HEK293 (cell line): Measurements from ENCODE around the gene NOSIP.

Experiments used
- CTCF ChIP-seq: fragments of 450-650 bp; formaldehyde crosslinking; IDR thresholded peaks from 2 replicates; pipeline ENCODE4 v1.5.1; 2016; ENCODE audit warnings: missing biosample characterization, missing genetic modification characterization
- ELK4 ChIP-seq: IDR thresholded peaks from 2 replicates; pipeline ENCODE4 v1.6.1; 2011; ENCODE audit warnings: mild to moderate bottlenecking, low read depth, low read length, borderline replicate concordance
- PBX3 ChIP-seq: sonication (generic); formaldehyde crosslinking; IDR thresholded peaks from 2 replicates; pipeline ENCODE4 v1.8.1; 2022; ENCODE audit warnings: mild to moderate bottlenecking, moderate library complexity, missing genetic modification reagents
- RBAK ChIP-seq: fragments of 450-650 bp; formaldehyde crosslinking; IDR thresholded peaks from 2 replicates; pipeline ENCODE4 v1.5.1; 2016; ENCODE audit warnings: missing biosample characterization, missing genetic modification characterization
- REST ChIP-seq: fragments of 450-650 bp; formaldehyde crosslinking; IDR thresholded peaks from 2 replicates; pipeline ENCODE4 v1.5.1; 2016; ENCODE audit warnings: missing biosample characterization, missing genetic modification characterization
- ZNF248 ChIP-seq: fragments of 450-650 bp; formaldehyde crosslinking; IDR thresholded peaks from 2 replicates; pipeline ENCODE4 v1.5.1; 2017; ENCODE audit warnings: missing biosample characterization, missing genetic modification characterization
- ZNF280D ChIP-seq: fragments of 450-650 bp; formaldehyde crosslinking; IDR thresholded peaks from 2 replicates; pipeline ENCODE4 v1.5.1; 2016; ENCODE audit warnings: missing biosample characterization, missing genetic modification characterization
- ZNF350 ChIP-seq: fragments of 450-650 bp; formaldehyde crosslinking; IDR thresholded peaks from 2 replicates; pipeline ENCODE4 v1.5.0; 2017; ENCODE audit warnings: missing biosample characterization, mild to moderate bottlenecking, missing genetic modification characterization
- ZNF366 ChIP-seq: fragments of 450-650 bp; formaldehyde crosslinking; conservative IDR thresholded peaks from 2 replicates; pipeline ENCODE4 v1.5.1; 2016; ENCODE audit warnings: missing biosample characterization, missing genetic modification characterization
- ZNF670 ChIP-seq: fragments of 450-650 bp; formaldehyde crosslinking; IDR thresholded peaks from 2 replicates; pipeline ENCODE4 v1.5.1; 2016; ENCODE audit warnings: missing biosample characterization, missing genetic modification characterization, low read depth
- ZSCAN4 ChIP-seq: fragments of 450-650 bp; formaldehyde crosslinking; IDR thresholded peaks from 2 replicates; pipeline ENCODE4 v1.5.1; 2017; ENCODE audit warnings: missing biosample characterization, missing genetic modification characterization

GRCh38 chr19:49559443-49559842 is 20.9 kb downstream of the NOSIP start:
- TF ChIP-seq ZNF670 (tag by site-specific recombination): no peak
- TF ChIP-seq REST (tag by site-specific recombination): no peak
- no peak for TF ChIP-seq ZSCAN4 (tag by site-specific recombination)
- no peak for TF ChIP-seq ZNF350 (tag by site-specific recombination)
- TF ChIP-seq ELK4: no peak
- no peak for TF ChIP-seq PBX3 (CRISPR knock-in tag)
- no peak for TF ChIP-seq CTCF
- TF ChIP-seq ZNF248 (tag by site-specific recombination): no peak
- TF ChIP-seq ZNF280D (tag by site-specific recombination): no peak
- no peak for TF ChIP-seq ZNF366
- TF ChIP-seq RBAK (tag by site-specific recombination): no peak
